HK-2 (cell line): ENCODE results near the gene KIAA0232.
A peak's percentile ranks its signal among the peaks of the same experiment; 100 is the strongest.

ENCODE experiments used
- DNase-seq: peaks from one replicate; pipeline ENCODE4 v3.0.0-alpha.2; 2018; ENCODE audit not compliant: unreplicated experiment

The KIAA0232 gene

GRCh38 chr4:6847178-6847577, 64.7 kb downstream of the KIAA0232 start:
- DNase-seq, result no peak

- no peak for DNase-seq
Measured at GRCh38 chr4:6848717-6849305, 66.3 kb downstream of the KIAA0232 start.

DNA sequence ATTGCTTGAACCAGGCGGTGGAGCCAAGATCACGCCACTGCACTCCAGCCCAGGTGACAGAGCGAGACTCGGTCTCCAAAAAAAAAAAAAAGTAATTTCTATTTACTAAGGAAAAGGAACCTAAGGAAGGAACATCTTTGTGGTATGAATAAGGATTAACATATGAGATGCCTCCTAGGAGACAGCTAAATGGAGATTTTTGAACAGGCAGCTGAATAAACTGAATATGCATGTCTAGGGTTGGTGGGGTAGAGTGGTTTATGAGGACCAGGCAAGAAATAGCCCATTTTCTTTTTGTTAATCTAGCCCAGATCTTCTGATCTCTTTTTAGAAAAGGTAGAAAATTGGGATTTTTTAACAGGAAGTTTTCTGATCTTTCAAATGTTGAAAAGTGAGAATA, 67.2 kb downstream of the KIAA0232 start:
- no peak for DNase-seq

DNA sequence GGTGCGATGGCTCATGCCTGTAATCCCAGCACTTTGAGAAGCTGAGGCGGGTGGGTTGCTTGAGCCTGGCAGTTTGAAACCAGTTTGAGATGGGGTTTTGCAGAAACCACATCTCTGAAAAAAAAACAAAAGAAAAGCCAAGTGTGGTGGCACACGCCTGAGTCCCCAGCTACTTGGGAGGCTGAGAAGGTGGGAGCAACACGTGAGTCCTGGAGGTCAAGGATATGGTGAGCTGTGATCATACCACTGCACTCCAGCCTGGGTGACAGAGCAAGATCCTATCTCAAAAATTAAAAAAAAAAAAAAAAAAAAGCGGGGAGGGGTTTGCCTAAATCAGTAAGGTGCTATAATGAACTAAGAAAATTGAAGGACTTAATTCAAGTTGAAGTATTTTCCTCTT, 68.9 kb downstream of the KIAA0232 start:
- no peak for DNase-seq

DNA sequence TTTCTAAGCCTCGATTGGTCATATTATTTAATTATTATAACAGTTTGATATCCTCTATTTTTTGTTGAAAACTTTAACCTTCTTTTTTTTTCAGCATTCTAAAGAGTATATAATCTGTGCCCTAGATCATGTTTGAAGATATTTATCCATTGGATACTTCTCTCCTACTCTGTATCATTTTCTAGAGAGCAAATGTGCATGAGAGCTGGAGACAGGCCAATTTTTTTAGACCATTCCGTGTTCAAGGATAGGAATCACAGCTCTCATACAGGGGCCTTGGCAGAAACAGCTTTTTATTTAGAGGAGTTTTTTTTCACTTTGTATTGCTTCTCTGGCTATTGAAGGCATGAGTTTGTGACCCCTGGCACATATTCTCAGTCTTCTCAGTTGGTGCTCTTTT, 69.4 kb downstream of the KIAA0232 start:
- no peak for DNase-seq

- no peak for DNase-seq
Measured at GRCh38 chr4:6852582-6852981, 70.1 kb downstream of the KIAA0232 start.

DNA sequence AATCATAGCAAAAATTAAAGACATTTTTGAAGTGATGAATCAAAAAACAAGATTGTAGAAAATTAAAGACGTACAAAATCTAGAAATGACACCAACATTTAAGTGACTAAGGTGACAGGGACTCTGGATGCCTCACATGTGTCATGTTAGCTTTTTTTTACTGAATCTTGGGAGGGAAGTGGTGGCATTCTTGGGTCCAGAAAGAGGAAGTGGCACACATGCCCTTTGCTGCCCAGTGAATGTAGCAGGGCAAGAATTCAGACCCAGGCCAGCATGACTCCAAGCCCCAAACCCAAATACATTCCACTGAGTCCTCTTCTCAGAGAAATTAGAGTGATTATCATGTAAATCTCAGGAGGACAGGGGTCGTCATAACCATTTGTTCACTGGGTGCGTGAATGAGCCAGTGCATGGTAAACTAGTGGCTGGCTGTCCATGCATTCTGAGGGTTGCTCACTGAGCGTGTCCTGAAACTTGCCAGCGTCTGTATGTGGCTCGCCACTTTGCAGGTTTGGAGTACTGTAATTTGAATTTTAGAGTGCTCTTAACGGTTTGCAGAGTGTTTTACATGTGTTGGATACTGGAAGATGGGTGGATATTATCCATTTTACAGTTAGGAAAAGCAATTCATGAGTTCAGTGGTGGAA, 71.7 kb downstream of the KIAA0232 start:
- DNase-seq, result no peak

GRCh38 chr4:6855692-6856297, 73.3 kb downstream of the KIAA0232 start:
- no peak for DNase-seq

DNA sequence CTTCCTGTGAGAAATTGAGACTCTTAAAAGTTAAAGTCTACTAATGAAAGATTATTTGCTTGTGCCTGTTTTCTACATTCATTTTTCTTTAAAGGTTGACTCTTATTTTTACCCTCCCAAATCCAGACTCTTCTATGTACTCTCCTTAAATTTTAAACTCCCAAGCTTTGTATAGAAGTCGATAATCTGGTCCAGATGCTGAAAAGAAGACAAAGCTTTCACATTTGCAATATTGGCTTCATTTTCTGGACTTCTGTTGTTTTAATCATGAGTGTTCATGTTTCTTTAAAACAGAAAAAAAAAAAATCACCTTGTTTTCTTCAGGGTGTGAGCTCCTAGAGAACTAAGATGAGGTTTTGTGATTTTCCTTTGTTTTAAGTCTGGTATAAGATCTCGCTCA, 73.9 kb downstream of the KIAA0232 start:
- no peak for DNase-seq

DNA sequence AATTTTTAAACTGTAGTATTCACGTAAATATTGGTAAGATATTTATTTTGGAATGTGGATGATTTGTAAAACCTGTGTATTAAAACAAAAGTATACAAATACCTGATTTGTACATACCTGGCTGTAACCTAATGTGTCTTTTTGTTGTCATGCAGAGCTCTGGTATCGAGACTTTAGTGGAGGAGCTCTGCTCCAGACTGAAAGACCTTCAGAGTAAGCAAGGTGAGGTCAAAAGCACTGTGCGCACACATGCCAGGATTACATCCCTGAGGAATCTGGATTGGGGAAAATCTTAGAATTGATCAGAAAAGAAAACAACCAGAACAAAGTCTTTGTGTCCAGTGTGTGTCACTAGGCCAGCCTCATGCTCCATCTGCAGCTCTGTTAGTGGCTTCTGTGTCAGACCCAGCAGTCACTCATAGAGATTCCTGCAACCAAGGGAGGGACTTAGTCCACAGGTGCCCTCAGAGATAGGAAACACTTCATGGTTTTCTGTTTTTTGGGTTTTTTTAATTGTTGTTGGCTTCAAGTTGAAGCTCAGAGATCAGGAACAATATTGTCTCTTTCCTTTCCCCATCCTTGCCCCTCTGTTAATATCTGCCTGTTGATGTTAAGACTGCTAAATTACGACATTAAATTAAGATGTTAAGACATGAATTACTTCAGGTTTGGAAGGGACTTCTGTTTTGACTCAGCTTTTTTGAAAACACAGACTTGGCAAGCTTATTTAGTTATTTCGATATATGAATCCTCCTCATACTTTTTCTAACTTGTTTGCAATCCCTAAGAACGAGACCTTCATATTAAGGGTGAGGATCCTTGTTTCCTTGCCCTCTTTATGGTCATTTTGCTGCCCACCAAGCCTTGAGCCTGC, 74.7 kb downstream of the KIAA0232 start:
- DNase-seq, result no peak

DNA sequence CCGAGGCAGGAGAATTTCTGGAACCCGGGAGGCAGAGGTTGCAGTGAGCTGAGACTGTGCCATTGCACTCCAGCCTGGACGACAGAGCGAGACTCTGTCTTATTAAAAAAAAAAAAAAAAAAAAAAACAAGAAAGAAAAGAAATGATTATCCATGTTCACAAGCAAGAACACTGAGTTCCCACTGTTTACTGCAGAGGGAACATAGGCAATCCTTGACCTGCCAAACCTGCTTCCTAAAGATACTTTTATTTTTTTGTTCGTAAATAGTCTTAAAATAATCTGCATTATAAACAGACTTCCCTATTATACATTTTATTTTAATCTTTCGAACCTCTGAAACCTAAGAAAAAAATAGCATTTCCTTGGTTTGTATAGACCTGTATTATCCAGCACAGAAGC, 76.5 kb downstream of the KIAA0232 start:
- no peak for DNase-seq

DNA sequence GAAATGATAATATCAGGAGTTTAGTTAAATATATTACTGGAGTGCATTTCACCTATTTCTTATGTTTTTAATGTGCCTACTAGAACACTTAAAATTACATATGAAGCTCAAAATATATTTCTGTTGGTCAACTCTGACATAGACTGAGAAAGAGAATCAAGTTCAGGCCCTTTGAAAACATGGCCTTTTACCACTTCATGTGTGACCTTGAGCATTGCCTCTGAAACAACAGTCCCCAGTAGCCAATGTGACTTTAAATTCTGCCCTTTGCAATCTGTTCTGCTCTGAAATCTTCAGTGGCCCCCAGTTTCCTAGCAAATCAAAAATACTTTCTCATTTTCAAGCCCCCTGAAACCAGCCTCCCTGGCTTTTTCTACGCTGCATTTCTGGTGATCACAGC, 77.0 kb downstream of the KIAA0232 start:
- no peak for DNase-seq

- no peak for DNase-seq
Measured at GRCh38 chr4:6868386-6868785, 85.9 kb downstream of the KIAA0232 start.

DNA sequence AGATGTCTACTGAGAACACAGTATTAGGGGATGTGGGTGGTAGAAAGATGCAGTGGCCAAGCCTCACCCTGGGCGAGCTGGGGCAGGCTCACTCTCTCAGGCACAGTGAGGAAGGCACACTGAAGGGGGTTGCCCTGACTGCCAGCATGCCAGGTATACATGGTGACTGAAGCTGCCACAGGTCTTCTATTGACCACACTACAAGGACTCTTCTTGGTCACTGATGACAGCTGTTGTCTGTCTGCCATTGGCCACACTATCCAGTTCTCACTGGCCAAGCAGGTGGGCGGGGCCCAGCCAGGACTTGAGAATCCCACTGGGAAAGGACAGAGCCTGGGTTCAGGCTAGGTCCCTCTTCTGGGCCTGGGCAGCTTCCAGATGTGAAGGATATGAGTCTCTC, 87.4 kb downstream of the KIAA0232 start:
- no peak for DNase-seq

- DNase-seq, result no peak
Measured at GRCh38 chr4:6873291-6873690, 90.8 kb downstream of the KIAA0232 start.

DNA sequence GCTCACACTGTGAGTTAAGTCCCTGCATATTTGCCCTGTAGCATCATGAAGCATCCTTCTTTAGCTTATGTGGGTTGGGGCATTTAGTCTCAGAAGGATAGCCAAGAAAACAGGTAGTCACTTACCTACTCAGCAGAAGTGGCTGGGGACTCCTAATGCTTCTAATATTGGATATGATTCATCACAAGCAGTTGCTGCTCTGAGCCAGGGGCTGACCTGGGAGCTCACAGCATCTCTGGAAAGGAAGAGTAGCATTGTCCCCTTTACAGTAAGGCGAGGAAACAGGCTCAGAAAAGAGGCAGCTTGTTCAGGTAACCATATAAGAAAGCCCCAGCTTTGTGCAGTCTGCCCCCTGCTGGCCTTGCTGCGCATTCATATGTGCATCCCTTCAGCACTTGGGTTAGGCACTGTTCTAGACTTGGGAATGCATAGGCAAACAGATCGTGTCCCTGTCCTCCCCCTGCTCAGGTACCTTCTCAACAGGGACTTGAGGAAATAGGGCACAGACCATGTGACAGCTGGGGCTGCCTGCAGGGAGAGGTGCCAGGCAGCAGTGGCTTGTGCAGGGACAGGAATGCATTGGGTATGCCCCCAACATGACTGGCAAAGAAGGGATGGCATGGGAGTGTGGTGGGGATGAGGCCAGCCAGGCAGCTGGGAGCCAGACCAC, 91.4 kb downstream of the KIAA0232 start:
- DNase-seq, result peak; percentile 59

GRCh38 chr4:6874981-6875380, 92.5 kb downstream of the KIAA0232 start:
- DNase-seq, result no peak

- no peak for DNase-seq
Measured at GRCh38 chr4:6875431-6875831, 92.9 kb downstream of the KIAA0232 start.

DNA sequence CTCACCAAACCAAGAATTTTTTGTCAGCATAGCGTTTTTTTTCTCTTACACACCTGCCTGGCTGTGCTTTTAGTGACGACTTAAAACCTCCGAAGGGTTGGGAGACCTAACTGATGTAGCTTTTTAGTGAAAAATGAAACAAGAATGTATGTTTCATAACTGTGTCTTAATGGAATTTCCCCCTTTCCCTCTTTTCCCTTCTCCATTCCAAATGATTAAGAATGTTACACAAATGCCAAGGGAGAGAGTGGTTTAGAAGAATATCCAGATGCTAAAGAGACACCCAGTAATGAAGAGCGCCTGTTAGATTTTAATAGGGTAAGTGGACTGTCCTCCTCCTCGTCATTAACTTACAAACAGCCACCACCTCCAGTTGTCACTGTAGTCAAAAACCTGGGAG, 93.9 kb downstream of the KIAA0232 start:
- DNase-seq, result no peak

DNA sequence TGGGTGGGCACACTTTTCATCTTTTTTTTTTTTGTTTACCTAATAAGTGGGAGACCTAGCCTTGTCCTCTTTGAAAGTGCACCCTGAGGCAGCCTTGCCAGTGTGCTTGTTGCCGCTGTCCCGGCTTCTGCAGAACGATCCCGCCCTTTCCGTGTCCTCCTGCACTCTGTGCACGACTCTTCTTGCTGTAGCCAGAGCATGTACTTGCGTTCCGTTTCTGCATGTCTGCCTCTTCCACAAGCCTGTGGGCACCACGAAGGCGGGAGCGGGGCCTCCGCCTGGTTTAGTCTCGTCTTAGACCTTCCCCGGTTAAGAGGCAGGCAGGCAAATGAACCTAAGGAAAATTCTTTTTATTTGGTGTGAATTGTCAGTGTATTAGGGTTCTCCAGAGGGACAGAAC, 94.5 kb downstream of the KIAA0232 start:
- no peak for DNase-seq

- no peak for DNase-seq
Measured at GRCh38 chr4:6878451-6879059, 96.0 kb downstream of the KIAA0232 start.

DNA sequence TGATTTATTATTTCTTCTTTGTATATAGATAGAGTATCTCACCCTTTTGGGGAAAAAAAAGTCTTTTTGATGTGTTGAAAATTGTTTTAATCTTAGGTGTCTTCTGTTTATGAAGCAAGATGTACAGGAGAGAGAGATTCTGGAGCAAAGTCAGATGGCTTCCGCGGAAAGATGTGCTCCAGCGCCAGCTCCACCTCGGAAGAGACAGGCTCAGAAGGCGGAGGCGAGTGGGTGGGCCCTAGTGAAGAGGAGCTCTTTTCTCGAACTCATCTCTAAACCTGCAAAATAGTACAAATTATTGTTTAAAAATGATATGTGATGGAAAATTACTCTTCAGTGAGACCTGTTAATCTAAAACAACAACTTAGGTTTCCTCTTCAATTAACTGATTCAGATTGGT, 98.2 kb downstream of the KIAA0232 start:
- no peak for DNase-seq
